Stimulated activated CD4-positive, alpha-beta T cell treated with anti-CD3 and anti-CD28 coated beads, TNF-alpha, amount 100 ng/mL, for 1 hour (primary cell): ENCODE measurements around the gene ENPEP.
"Not testable (repeated sequence)": the region's sequence is repeated elsewhere in the genome, so short reads cannot be mapped to it uniquely, and the experiment has no call there.

ENCODE experiments used
- DNase-seq, 3 donors: peaks; one replicate each; pipeline ENCODE4 v3.0.0-alpha.2; 2020; ENCODE audit warnings: low read depth in 3 of 3, low spot score in 1 of 3

Gene ENPEP

GRCh38 chr4:110483516-110483915, 7.6 kb downstream of the ENPEP start:
- no peak for DNase-seq

GRCh38 chr4:110484029-110484428, 8.1 kb downstream of the ENPEP start:
- DNase-seq = no peak

- no peak for DNase-seq
These were observed 8.8 kb downstream of the ENPEP start for GRCh38 chr4:110484767-110485166.

- no peak for DNase-seq
These were observed 9.5 kb downstream of the ENPEP start for GRCh38 chr4:110485452-110485851.

GRCh38 chr4:110486256-110486655, 10.3 kb downstream of the ENPEP start:
- DNase-seq = no peak

- DNase-seq = not testable (repeated sequence)
These were observed 10.9 kb downstream of the ENPEP start for GRCh38 chr4:110486850-110487249.

- no peak for DNase-seq
These were observed 11.9 kb downstream of the ENPEP start for GRCh38 chr4:110487873-110488272.

GRCh38 chr4:110489901-110490508, 14.1 kb downstream of the ENPEP start:
- DNase-seq = no peak

- DNase-seq = no peak
These were observed 16.6 kb downstream of the ENPEP start for GRCh38 chr4:110492522-110492921.

GRCh38 chr4:110493520-110493919, 17.6 kb downstream of the ENPEP start:
- DNase-seq = no peak

- no peak for DNase-seq
These were observed 22.5 kb downstream of the ENPEP start for GRCh38 chr4:110498420-110498819.

GRCh38 chr4:110499126-110499525, 23.2 kb downstream of the ENPEP start:
- DNase-seq = no peak

GRCh38 chr4:110501826-110502225, 25.9 kb downstream of the ENPEP start:
- no peak for DNase-seq

GRCh38 chr4:110503270-110504083, 27.5 kb downstream of the ENPEP start:
- no peak for DNase-seq

- DNase-seq = no peak
These were observed 28.1 kb downstream of the ENPEP start for GRCh38 chr4:110504084-110504435.

GRCh38 chr4:110505440-110505839, 29.5 kb downstream of the ENPEP start:
- no peak for DNase-seq

- no peak for DNase-seq
These were observed 33.1 kb downstream of the ENPEP start for GRCh38 chr4:110508827-110509710.

GRCh38 chr4:110510277-110510676, 34.3 kb downstream of the ENPEP start:
- DNase-seq = no peak

- no peak for DNase-seq
These were observed 35.1 kb downstream of the ENPEP start for GRCh38 chr4:110510955-110511544.

- DNase-seq = no peak
These were observed 36.9 kb downstream of the ENPEP start for GRCh38 chr4:110512901-110513300.

- DNase-seq = no peak
These were observed 39.0 kb downstream of the ENPEP start for GRCh38 chr4:110514889-110515479.
